ENCODE results near the gene CEP112. TPM values are rescaled to one million over a fixed set of nuclear protein-coding genes. Genes with fewer than 3 reads are reported as not detected.

CEP112 gene
- total RNA-seq, 4 donors from 2014 or later = 14.6 to 21.2 (median 20.2) TPM

DNA sequence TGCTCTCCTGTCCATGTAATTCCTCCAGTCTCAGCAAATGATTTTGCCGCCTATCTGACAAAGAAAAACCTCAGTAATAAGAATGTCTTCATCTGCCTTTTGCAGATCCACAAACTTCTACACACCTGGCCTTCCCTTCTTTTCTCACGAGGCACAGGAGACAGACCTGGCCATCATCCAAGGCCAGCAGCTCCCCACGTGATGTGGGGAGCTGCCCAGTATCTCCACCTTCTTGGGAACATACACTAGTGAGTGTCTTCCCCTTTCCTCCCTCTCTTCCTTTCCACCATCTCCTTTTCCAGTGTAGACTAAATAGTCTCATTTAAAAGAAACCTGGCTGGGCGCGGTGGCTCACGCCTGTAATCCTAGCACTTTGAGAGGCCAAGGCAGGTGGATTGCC is 274.4 kb downstream of the CEP112 start:
- Histone ChIP-seq H3K27ac (no peak overlapping the region), H3K36me3 (no peaks in the 10 kb centered on the region), H3K9me3 (no peaks in the 10 kb centered on the region), H3K4me1 (peaks cover 3 to 7% of the 10 kb centered on the region in 2 donors), H3K4me3 (replicated peaks in 1 of 3) (no peak overlapping the region), H3K27me3 (no peaks in the 10 kb centered on the region)
- no peak for TF ChIP-seq POLR2A (IDR thresholded peaks at IDR 0.05)
- TF ChIP-seq, protein P1, sequence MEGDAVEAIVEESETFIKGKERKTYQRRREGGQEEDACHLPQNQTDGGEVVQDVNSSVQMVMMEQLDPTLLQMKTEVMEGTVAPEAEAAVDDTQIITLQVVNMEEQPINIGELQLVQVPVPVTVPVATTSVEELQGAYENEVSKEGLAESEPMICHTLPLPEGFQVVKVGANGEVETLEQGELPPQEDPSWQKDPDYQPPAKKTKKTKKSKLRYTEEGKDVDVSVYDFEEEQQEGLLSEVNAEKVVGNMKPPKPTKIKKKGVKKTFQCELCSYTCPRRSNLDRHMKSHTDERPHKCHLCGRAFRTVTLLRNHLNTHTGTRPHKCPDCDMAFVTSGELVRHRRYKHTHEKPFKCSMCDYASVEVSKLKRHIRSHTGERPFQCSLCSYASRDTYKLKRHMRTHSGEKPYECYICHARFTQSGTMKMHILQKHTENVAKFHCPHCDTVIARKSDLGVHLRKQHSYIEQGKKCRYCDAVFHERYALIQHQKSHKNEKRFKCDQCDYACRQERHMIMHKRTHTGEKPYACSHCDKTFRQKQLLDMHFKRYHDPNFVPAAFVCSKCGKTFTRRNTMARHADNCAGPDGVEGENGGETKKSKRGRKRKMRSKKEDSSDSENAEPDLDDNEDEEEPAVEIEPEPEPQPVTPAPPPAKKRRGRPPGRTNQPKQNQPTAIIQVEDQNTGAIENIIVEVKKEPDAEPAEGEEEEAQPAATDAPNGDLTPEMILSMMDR (IDR thresholded peaks at IDR 0.05) = no peak
- DNase-seq = no peak
- intact Hi-C loops (cut with DNase I) = no loop called here
- WGBS, 2 donors = 89 to 91% methylated on average over 6 of the region's 6 CpGs

DNA sequence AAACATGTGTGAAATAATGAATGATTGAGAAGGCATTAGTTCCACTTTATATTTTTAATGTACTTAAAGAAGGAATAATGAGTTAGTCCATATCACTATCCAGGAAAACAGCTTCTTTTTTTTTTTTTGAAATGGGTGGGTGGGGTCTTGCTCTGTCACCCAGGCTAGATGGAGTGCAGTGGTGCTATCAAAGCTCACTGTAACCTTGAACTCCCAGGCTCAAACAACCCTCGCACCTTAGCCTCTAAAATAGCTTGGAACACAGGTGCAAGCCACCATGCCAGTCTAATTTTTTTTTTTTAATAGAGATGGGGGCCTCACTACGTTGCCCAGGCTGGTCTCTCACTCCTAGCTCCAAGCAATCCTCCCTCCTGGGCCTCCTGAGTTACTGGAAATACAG is 275.5 kb downstream of the CEP112 start:
- H3K4me3 ChIP-seq (replicated peaks in 1 of 3) = no peak overlapping the region
- no peaks in the 10 kb centered on the region for H3K36me3 ChIP-seq
- no peaks in the 10 kb centered on the region for H3K9me3 ChIP-seq
- no peak overlapping the region for H3K27ac ChIP-seq
- H3K4me1 ChIP-seq = peaks cover 3 to 7% of the 10 kb centered on the region in 2 donors
- WGBS, 2 donors = 84 to 96% methylated on average over 2 of the region's 2 CpGs
- intact Hi-C loops (cut with DNase I) = no loop called here
- H3K27me3 ChIP-seq = no peaks in the 10 kb centered on the region
- TF ChIP-seq POLR2A (IDR thresholded peaks at IDR 0.05) = no peak
- TF ChIP-seq, protein P1 (IDR thresholded peaks at IDR 0.05) = no peak
- no peak for DNase-seq

DNA sequence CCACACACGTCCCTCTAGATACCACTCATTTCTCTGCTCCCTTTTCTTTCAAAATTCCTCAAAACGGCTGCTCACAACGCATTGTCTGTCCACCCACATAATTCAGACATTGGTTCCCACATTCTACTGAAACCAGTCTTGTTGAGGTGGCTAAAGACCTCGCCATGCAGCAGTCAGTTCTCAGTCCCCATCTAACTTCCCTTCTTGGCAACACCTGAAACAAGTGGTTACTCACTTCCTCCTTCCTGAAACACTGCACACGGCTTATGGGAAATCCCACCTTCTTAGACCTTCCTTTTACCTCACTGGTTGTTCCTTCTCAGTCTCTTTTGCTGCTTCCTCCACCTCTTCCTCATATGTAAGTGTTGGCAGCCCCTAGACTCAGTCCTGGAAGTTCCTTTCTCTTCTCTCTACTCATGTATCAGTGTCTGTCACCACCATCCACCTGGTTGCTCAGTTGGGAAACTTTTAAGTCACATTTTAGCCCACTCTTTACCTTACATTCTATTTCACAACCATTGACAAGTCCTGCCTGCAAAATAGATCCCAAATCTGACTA is 277.1 kb downstream of the CEP112 start:
- no peak overlapping the region for H3K4me3 ChIP-seq (replicated peaks in 1 of 3)
- no peaks in the 10 kb centered on the region for H3K36me3 ChIP-seq
- intact Hi-C loops (cut with DNase I) = no loop called here
- no peaks in the 10 kb centered on the region for H3K27me3 ChIP-seq
- 82 to 85% methylated on average over 5 of the region's 5 CpGs for WGBS, 2 donors
- no peak overlapping the region for H3K27ac ChIP-seq
- no peak for DNase-seq
- TF ChIP-seq, protein P1 (IDR thresholded peaks at IDR 0.05) = no peak
- no peak for TF ChIP-seq POLR2A (IDR thresholded peaks at IDR 0.05)
- no peaks in the 10 kb centered on the region for H3K9me3 ChIP-seq
- peaks cover 3 to 7% of the 10 kb centered on the region in 2 donors for H3K4me1 ChIP-seq

DNA sequence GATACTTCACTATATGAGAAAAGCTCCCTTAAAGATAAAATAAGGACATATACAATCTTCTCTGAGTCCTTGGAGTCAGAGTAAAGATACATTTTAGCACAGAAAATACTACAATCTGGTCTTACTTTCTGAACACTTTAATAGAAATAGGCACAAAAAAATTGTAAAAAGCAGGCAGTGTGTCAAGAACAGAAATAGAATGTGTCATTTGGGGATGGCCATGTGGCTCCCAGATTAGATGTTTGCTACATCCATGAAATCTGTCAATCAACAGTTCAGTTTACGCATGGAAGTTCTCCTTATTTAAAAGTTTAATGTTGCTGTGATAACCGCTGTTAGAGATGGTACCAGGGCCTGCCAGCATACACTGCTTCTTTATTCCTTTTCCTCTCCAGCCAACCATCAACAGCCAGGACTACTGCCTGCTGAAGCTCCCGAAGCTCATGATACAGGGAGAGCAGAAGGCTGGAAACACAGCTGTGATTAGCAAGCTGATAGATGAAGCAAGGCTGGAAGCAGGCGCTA is 278.5 kb downstream of the CEP112 start:
- no peak for DNase-seq
- H3K27me3 ChIP-seq = no peaks in the 10 kb centered on the region
- 89 to 92% methylated on average over 4 of the region's 4 CpGs for WGBS, 2 donors
- no peak overlapping the region for H3K4me3 ChIP-seq (replicated peaks in 1 of 3)
- no peaks in the 10 kb centered on the region for H3K36me3 ChIP-seq
- intact Hi-C loops (cut with DNase I) = no loop called here
- H3K4me1 ChIP-seq = peaks cover 0 to 2% of the 10 kb centered on the region in 2 donors
- H3K9me3 ChIP-seq = no peaks in the 10 kb centered on the region
- no peak overlapping the region for H3K27ac ChIP-seq
- TF ChIP-seq, protein P1 (IDR thresholded peaks at IDR 0.05) = no peak
- no peak for TF ChIP-seq POLR2A (IDR thresholded peaks at IDR 0.05)

DNA sequence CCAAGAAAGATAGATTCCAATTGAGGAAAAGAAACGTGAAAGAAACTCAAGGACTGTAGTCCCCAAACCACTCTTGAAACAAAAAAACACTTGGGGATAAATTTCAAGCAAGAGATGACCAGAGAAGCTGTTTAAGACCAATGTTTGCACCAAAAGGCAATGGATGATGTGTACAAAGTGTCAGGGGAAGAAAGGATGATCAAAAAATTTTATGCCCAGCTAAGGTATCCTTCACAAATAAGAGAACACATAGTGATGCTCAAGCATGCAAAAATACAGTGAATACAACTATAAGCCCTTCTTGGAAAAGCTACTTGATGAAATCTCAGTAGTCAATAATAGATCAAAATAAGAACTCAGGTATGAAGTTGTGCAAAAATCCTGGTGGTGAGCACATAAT is 281.1 kb downstream of the CEP112 start:
- Histone ChIP-seq H3K4me1 (no peaks in the 10 kb centered on the region), H3K27ac (no peak overlapping the region), H3K4me3 (replicated peaks in 1 of 3) (no peak overlapping the region), H3K9me3 (no peaks in the 10 kb centered on the region), H3K36me3 (no peaks in the 10 kb centered on the region), H3K27me3 (no peaks in the 10 kb centered on the region)
- TF ChIP-seq, protein P1 (IDR thresholded peaks at IDR 0.05) = no peak
- TF ChIP-seq POLR2A (IDR thresholded peaks at IDR 0.05) = no peak
- WGBS, 2 donors = 90 to 92% methylated on average over 1 of the region's 1 CpG
- DNase-seq = no peak
- intact Hi-C loops (cut with DNase I) = no loop called here
